HK-2 (cell line): ENCODE measurements around the gene TXLNB.
A peak's percentile ranks its signal among the peaks of the same experiment; 100 is the strongest.
"Not testable (repeated sequence)": the region's sequence is repeated elsewhere in the genome, so short reads cannot be mapped to it uniquely, and the experiment has no call there.

Experiments
- DNase-seq: peaks from one replicate; pipeline ENCODE4 v3.0.0-alpha.2; 2018; ENCODE audit not compliant: unreplicated experiment

TXLNB gene

DNA sequence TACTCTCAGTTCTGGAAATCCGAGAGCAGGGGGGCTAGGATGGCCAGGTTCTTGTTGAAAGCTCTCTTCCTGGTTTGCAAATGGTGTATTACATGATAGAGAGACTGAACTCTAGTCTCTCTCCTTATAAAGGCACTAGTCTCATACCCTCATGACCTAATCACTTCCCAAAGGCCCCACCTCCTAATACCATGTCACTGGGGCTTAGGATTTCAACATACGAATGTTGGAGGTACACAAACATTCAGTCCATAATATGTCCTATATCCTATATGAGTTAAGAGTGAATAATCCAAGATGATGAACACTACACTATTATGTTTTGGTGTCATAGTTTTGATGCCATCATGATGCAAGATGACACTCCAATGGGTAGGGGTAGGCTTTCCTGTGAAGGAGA, 20.0 kb upstream of the TXLNB start:
- no peak for DNase-seq

GRCh38 chr6:139308936-139309603, 17.3 kb upstream of the TXLNB start:
- no peak for DNase-seq

- DNase-seq, result no peak
Measured at GRCh38 chr6:139308286-139308916, 16.6 kb upstream of the TXLNB start.

DNA sequence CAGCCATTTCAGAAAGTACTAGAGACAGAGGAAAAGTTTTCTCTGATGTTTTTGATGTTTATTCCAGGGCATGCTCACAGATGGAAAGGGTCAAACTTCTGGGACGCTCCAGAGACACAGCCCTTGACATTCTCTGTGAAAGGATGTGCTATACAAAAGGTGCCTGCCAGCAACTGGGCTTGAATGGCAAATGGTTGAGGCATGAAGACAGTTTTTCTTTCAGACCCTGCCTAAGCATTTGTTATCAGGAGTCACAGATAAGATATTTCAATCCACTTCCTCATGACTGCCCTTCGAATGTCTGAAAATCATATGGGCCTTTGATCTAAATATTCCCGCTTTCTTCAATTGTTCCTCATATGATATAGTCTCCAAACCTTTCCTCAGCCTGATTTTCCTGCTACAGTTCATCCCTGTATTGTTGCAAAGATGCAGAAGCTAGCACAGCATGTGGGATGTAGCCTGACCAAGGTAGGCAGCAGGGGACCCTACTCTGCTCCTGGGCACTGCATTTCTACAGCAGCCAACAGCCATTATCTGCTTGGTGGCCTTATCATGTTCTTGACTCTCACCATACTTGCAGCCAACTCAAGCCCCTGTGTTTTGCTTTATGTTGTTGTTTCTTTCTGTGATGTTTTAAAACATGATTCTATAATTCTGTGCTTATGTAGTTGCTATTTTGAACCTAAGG, 14.6 kb upstream of the TXLNB start:
- no peak for DNase-seq

DNA sequence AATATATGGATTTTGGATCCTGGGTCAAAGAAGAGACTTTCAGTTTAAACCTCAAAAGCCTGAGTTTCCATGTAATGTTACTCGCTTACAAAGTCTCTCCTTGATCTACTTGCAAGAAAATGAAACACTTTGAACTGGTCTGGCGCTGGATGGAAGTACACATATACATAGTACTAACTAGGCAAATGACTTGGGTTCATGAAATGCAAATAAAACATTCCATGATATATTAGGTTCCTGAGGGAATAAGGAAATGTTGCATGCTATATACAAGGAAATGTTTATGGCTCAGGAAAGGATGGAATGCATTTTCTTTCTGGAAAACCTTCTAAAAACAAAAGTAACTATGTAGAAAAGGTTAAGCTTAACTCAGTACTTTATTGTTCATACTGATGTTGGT, 11.4 kb upstream of the TXLNB start:
- DNase-seq, result no peak

DNA sequence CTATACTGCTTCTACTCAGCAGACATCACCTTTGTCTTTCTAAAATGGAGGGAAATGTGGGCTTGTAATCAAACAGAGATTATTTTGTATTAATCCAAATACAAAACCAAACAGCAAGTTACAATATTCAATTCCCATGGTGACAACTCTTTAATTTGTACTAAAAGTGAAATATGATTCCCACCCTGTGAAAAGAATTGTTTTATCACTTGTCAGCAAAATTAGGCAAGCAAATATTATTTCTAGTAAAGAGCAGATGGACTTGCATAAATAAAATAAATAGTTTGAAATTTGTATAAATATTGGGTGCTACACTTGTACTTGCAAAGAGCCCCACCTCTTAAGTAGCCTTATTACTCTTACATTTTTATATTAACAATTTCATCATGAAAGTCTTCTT, 6.1 kb upstream of the TXLNB start:
- DNase-seq, result no peak

DNA sequence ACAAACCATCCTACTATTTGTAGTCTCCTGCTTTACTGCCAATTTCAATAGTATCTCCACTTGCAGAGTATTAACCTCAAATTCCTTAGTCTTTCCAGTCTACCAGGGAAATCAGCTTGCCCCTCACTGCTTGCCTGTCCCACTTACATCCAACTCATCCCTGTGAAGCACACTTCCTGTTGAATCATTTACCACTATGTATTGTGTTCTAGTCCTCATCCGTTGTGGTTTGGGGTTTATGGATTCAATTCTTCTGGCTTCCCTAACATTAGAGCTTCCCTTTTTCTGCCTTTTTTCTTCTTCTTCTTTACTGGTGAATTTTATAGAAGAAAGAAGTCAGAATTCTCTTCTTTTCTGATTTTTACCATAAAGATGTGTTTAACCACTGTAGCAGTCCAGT, 5.1 kb upstream of the TXLNB start:
- DNase-seq, result peak; percentile 2

DNA sequence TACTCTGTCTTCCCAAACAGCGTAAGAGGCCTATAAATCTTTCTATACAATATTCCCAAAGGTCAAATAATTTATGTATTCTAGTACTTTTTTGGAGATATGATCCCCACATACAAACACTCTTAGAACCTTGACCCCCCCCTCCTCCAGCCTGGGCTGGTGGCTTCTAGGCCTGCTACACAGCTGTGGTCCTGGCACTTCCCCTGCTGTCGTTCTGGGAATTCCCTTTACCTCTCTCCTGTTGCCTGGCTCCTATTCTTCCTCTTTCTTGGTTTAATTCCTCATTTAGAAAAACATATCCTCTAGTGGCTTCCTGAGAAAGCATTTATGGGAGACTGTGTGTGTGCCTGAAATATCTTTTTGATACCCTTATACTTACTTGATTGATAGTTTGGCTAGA, 4.1 kb upstream of the TXLNB start:
- DNase-seq, result no peak

DNA sequence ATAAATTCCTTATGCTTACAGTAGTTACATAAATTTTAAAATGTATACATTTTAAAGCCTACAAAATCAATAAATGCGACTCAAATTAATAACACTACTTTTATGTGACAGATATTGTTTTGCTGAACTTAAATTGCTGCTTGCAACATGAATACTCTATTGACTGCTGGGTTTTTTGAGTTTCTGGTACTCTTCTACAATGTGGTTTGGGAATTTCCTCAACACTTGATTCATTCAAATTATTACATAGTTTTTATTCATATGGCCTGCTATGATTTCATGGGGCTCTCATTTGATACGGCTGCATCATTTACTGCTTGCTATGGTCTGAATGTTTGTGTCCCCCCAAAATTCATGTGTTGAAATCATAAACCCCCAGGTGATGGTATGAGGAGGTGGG, 2.3 kb upstream of the TXLNB start:
- DNase-seq, result no peak

GRCh38 chr6:139293230-139293629, 1.4 kb upstream of the TXLNB start:
- not testable (repeated sequence) for DNase-seq

DNA sequence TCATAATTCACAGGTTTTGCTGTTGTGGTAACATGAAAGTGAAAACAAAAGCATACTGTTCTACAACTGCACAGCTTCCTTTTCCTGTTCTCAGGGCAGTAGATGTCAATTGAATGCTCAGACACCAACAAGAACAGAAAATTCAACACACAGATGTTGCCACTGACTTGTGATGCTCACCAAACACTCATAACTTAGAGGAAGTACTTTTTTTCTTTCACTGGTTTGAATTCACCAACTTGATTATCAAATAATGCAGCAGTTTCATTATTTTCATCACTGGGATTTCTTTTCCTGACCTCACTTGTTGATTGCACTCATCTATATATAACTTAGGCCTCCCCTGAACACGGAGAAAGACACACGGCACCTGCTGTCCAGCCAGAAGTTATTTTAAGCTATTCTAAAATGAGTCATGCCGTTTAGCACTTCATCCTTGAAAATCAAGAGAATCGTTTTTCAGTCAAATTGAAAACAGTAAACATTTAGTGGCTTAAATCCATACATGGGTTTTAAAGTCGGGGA, 949 bp downstream of the TXLNB start:
- DNase-seq, result no peak

GRCh38 chr6:139289233-139289632, 2.6 kb downstream of the TXLNB start:
- no peak for DNase-seq

DNA sequence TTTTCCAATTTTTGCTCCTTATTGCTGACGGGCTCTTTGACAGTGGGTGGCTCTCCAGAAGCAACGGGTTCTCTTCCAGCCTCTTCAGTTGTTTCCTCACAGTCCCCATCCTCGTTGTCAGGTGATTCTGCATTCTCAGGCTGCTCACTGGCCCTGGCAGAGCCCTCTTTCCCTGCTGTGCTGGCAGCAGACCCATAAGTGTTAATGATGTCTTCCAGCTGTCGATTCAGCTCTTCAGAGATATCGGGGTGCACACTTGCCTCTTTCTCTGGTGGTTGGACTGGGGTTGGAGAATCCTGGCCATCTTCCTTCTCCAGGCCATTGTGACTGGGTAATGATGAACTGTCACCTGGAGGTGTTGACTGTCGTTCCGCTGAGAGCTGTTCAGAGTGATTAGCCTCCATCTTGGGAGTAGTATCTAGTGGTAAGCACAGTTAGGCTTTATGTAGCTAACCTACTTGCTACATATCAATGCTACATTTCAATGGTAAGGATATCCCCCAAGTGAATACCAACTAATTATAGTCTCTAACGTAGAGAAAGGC, 3.2 kb downstream of the TXLNB start:
- DNase-seq, result no peak

DNA sequence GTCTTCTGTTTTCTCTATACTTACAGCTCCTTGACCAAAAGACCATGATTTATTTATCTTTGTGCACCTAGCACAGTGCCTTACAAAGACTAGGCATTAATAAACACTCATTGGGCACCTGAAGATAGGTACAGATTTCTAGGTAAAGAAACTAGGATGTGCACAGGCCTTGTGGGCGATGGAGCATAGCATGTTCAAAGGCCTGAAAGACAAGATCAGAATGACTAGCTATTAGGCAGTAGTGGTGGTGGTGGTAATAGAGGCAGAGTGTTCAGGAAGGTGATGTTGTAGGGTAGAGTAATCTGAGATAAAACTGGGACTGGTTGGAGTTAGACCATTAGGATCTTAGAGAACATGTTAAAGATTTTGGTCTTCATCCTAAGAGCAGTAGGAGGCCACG, 3.9 kb downstream of the TXLNB start:
- DNase-seq, result no peak

- not testable (repeated sequence) for DNase-seq
Measured at GRCh38 chr6:139286438-139286837, 5.4 kb downstream of the TXLNB start.

DNA sequence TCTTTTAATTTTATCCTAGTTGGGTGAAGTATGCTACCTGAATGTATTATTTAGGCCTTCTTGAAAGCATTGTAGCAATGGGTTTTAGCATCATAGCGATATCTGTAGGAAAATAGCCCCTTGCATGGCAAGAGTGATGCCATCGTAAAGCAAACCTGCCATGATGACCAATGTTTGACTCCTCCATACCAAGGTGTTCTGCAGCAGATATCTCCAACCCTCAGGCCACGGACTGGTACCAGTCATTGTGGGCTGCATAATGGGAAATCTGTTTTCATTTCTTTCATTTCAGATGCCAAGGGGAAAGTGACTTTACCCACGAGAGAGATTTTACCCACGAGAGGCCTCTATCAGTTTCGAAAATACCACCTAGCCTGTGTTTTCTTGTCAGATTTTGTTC, 6.2 kb downstream of the TXLNB start:
- no peak for DNase-seq

GRCh38 chr6:139284789-139285188, 7.0 kb downstream of the TXLNB start:
- no peak for DNase-seq

DNA sequence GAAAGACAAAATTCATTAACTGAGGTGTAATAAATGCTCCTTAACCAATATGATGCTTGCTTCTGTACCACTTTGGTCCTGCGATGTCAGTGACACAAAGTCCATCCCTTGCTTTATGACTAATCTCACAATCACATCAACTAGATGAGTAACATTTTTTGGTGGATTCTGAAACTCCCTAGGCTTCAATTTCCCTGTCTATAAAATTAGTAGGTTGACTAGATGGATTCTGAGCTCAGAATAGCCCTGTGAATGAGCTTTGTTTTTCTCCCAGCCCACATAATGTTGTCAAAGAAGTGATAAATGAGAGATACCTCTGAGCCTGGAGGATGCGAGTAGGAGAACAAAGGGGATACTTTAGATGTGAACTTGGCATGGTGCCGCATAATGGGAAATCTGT, 9.1 kb downstream of the TXLNB start:
- no peak for DNase-seq

- no peak for DNase-seq
Measured at GRCh38 chr6:139278190-139278589, 13.6 kb downstream of the TXLNB start.

DNA sequence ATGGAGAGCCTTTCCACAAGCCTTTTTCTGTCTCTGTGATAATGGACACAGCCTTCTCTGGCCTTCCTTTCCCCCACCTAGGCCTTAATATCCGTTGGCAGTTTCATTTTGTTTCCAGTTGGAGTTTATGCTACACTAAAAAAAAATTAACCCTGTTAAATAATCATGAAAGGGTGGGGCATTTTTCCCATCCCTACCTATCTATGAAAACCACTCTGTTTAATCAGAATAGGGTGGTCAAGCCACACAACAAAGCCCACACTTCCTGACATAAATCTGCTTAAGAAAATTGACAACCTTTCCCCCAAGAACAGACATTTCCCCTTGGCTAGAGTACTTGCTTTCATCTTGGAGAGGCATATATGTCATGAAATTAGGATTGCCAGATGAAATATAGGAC, 14.2 kb downstream of the TXLNB start:
- no peak for DNase-seq

- DNase-seq, result no peak
Measured at GRCh38 chr6:139277161-139277560, 14.6 kb downstream of the TXLNB start.

DNA sequence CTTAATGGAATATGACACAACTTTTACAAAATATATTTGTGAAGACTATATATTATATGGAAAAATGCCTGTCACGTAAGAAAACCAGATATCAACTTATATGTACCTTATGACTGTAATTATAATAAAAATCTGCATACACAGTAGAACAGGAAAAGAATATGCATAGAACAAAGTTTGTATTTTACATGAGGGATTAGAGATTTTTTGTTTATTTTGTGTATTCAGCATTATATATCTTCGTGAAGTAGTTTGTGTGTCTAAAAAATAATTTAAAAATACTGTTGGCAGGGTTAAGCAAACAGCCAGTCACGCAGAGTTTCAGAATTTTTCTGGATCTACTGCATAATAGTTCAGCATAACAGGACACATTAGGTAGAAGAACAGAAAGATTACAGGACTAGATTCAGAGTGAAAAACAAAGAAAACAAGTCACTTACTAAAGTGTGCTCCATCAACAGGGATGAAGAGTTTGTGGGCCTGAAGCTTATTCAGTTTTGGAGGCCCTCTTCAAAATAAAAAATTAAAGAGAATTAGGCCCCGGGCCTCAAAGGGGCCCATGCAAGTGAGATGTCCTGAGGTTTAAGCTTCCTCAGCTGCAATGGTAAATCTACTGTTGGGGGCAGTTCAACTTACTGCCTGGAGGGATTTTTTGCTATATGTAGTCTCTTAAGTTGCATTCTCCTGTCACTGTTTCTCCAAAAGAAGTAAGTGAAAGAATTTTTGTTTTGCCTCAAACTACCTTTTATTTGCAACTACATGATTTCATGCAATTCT, 16.3 kb downstream of the TXLNB start:
- no peak for DNase-seq
